Epidermal melanocyte (primary cell): ENCODE data around the gene HPSE2.

Experiments
- DNase-seq: peaks from one replicate; pipeline ENCODE4 v3.0.0; 2011; ENCODE audit warnings: low spot score; ENCODE audit not compliant: insufficient read length

The HPSE2 gene

DNA sequence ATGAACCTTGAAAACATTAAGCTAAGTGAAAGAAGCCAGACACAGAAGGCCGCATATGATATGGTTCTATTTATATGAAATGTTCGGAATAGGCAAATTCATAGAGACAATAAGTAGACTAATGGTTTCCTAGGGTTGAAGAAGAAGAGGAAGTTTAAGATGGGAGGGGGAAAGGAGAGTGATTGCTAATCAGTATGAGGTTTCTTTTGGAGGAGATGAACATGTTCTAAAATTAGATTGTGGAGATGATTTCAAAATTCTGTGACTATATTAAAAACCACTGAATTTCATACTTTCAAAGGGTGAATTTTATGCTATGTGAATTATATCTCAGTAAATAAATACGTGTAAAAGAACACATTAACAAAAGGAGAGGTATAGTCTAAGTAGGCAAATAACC, 612.5 kb downstream of the HPSE2 start:
- DNase-seq: no peak

GRCh38 chr10:98621630-98622029, 614.0 kb downstream of the HPSE2 start:
- no peak for DNase-seq

DNA sequence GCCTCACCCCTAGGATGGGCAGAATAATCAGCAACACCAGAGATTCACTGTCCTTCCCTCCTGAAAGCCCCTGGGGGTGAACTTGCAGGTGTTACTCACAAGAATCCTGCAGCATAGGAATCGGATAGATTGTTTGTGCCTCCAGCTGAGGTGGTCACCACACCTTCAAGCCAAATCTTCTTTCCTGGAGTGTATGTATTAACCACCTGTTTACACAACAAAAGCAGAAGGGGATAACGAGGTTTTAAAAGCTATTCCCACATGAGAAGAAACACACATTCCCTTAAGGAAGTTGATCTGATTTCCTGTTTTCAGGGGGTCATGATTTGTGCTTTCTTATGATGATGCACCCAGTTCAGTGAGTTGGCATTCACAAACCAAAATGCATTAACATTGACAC, 615.1 kb downstream of the HPSE2 start:
- DNase-seq: no peak

DNA sequence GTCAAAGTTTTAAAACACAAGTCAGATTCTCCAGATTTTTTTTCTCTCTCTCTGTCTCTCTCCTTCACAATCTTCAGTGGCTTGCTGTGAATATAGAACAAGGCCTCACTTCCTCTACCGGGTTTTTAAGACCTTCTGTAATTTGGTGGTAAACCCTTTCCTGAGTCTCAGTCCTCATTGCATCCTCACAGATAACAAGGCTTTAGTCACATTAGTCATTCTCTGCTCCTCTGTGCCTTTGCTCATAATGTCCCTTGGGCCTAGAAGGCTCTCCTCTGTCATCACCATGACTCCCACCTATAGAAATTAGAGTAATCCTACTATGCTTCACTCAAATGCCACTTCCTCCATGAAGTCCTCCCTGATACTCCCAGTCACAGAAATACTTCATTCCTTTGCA, 616.2 kb downstream of the HPSE2 start:
- no peak for DNase-seq

DNA sequence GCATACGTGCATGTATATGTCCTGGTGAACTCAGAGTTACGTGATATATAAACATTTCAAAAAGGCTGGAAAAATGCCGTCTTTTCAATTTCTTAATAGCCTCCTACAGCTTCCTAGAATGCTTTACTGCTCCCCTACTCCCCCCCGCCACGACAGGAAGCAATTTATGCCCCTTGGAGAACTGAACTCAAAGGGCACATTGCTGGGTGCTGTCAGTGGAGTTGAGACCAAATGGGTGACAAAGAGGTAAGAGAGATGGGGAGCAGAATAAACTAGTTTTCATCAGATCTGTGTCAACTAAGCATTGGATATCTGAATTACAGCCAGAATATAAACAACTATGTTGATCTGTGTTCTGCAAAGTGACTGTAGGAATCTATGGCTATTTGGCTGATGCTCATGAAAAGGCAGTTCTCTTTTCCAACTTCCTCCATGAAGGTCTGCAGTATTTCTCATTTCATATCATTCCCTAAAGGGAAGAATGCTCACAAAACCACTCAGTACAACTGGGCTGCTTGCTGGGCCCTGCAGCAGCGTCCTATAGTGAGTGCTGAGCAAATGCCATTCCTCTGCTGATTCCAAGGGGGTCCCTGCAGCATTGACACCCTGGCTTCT, 617.6 kb downstream of the HPSE2 start:
- DNase-seq: no peak

DNA sequence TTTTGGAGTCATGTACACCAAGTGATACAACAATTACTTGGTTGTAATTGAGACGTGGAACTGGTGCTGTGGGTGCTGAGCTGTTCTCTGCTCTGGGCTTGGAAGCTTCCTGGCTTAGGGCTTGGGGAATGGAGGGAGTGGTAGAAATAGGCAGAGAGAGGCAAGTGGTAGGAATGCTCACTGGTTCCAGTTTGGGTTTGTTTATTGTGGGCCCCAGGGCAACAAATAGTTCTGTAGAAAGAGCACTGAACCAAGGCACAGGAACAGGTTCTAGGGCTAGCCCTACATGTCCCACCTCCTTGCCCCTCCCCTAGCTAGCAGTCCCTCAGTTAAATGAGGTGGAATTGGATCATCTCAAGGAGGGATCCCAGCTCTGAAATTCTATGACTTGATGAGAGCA, 622.2 kb downstream of the HPSE2 start:
- no peak for DNase-seq

- DNase-seq: no peak
These were observed 624.2 kb downstream of the HPSE2 start for GRCh38 chr10:98611436-98611835.

DNA sequence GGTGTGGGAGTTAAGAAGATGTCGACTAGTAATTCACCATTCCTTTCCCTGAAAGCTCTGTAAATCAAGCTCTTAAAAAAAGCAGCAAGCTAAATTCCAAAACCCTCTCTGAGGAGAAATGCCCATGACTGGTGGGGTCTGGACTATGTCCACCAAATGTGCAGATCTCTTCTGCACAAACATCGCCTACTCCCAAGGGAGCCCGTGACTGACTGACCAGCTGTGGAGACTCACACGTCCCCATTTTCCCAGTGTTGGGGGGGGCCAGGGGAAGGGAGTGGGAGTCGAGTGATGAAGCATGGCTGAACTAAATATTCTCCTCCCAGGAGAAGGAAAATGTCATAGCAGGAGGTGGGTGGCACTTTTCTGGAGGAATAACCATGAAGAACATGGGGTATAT, 624.8 kb downstream of the HPSE2 start:
- no peak for DNase-seq

- no peak for DNase-seq
These were observed 625.4 kb downstream of the HPSE2 start for GRCh38 chr10:98610301-98610700.

- no peak for DNase-seq
These were observed 626.4 kb downstream of the HPSE2 start for GRCh38 chr10:98609265-98609664.

DNA sequence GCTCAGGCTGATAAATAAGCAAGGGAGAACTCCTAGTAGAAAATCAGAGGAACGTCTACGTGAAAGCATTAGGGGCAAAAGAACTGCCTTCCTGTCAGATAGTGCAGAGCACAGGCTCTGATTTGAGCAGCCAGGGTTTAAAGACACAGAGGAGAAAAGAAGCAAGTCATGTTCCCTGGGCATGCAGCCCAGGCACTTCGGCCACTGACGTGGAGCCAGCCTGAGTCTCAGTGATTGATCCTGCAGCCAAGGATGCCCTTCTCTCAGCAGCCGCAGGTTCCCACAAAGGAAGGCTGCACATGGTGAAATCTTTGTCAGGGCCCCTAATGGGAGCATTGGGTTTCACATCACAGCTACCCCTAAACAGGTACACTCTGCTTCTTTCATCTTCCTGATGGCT, 627.2 kb downstream of the HPSE2 start:
- DNase-seq: no peak

GRCh38 chr10:98602224-98602623, 633.4 kb downstream of the HPSE2 start:
- DNase-seq: no peak

DNA sequence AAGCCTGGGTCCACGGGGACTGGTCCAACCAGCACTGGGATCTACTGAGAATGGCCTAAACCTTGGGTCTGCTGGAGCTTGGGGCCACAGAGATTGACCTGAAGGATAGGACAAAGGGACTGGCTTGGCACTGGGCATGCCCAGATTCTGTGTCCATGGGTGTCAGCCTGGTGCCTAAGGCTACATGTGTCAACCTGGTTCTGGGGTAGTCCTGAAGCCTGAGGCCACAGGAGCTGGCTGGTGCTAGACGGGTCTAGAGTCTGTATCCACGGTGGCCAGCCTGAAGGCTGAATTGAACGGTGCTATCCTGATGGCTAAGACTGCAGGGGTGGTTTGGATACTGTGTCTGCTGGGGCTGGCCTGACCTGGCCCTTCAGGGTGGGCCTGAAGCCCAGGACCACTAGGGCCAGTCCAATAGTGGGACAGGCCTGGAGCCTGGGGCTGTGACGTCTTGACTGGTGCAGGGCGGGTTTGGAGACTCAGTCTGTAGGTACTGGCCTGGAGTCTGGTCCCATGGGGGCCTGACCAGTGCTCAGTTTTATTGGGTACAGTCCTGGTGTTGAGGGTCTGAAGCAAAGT, 636.5 kb downstream of the HPSE2 start:
- no peak for DNase-seq

DNA sequence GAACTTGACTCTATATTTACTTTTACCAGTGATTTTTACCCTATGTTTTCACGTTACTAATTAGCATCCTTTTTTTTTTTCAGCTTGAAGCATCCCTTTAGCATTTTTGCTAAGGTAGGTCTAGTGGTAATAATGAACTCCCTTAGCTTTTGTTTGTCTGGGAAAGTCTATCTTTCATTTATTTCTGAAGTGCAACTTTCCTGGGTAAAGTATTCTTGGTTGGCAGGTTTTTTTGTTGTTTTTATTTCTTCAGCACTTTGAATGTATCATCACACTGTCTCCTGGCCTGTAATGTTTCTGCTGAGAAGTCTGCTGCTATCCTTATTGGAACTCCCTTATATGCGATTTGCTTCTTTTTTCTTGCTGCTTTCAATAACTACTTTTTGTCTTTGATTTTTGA, 639.2 kb downstream of the HPSE2 start:
- DNase-seq: no peak

- no peak for DNase-seq
These were observed 646.0 kb downstream of the HPSE2 start for GRCh38 chr10:98589691-98590090.

DNA sequence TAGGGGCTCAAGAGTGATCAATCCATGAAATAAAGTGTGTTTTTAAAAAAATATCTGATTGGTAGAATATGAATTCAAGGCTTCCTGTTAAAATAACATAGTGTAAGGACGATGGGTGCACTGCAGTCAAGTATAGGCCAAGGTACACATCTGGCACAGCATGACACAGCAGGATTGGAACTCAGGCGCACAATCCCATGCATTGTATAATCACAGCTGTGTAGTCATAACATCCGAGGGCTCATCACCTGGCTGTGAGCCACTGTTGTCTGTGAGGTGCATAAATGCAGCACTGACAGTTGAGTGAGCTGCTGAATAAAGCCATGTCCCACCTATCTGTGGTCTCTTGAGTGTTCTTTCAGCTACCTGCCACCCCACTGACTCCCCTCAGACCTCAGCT, 646.6 kb downstream of the HPSE2 start:
- no peak for DNase-seq

- DNase-seq: no peak
These were observed 648.4 kb downstream of the HPSE2 start for GRCh38 chr10:98587156-98587837.

DNA sequence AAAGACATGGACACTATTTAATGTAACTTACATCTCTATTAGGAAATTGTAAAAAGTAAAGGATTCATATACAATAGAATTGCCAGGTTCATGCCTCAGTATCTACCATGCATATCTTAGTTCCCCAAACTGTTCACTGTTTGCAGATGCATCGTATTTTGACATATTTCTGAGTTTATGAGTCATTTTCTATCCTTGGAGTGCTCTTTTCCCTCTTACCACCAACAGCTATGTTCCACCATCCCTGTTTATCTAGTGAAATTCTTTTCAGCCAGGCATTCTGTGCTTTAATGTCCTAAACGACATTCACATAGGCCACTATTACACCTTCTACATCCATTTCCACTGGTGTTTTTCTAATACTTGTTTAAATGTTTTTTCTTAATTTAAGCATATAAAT, 649.6 kb downstream of the HPSE2 start:
- DNase-seq: no peak

DNA sequence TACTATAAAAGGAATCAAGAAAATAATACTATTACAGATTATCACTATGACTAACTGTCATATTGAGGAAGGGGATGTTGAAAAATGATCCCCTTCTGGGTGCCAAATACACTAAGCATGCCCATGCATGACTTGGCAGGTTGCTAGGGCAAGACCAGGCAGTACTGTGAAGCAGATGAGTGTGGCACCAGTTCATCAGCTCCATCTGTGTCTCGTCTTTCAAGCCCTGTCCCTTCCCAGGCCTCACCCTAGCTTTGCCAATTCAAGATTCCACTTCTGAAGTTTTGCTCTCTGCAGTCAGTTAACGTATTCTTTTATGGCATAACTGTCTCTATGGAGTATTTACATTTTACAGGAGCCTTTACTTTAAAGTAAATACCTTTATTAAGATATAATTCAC, 653.3 kb downstream of the HPSE2 start:
- no peak for DNase-seq

GRCh38 chr10:98577578-98577977, 658.1 kb downstream of the HPSE2 start:
- DNase-seq: no peak

DNA sequence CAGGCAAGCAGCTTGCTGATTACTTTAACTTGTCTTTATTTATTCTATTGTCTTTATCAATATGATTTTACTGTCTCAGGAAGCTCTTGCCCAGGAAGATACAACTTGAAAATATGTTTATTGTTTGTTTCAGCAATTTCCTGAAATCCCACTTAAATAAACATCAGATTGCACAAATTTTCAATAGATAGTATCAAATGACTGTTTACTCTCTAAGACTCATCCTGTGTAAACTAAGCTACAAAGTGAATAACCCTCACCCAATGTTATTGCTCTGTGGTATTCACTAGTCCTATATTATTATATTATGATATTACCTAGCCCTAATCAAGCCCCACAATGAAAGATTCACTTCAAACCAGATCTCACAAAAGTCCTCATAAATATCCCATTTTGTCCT, 658.5 kb downstream of the HPSE2 start:
- no peak for DNase-seq

DNA sequence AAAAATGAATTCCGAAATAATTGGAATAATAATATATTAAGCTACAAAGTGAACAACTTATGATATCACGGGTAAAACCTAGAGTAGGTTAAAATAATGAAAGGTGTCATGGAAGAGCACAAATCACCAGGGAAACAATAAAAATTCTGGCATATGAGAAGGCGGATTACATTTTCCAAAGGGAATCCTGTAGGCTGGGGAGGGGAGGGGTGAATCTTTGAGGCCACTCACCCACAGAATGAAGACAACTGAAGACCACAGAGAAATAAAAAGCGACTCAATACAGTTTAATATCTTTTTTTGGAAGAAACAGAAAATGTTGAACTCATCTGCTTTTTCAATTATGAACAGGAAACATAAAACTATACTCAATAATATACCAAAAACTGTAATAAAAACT, 659.6 kb downstream of the HPSE2 start:
- DNase-seq: no peak

- DNase-seq: no peak
These were observed 663.1 kb downstream of the HPSE2 start for GRCh38 chr10:98572594-98572993.
